Left renal cortex interstitium (tissue), 4 donors: Measurements from ENCODE around the gene BAIAP2L2. TPM values are rescaled to one million over a fixed set of nuclear protein-coding genes. Genes with fewer than 3 reads are reported as not detected.
"Not testable (repeated sequence)": the region's sequence is repeated elsewhere in the genome, so short reads cannot be mapped to it uniquely, and the experiment has no call there.

Experiments
- DNase-seq, 4 donors: peaks; one replicate each; pipeline ENCODE4 v3.0.0-alpha.2; 2013; ENCODE audit warnings: low read depth in 4 of 4, low spot score in 2 of 4, missing footprints in 1 of 4
- polyA plus RNA-seq, 4 donors: library from polyadenylated mRNA; unstranded; fragments of 120-200 nt; gene quantifications; one replicate each; pipeline ENCODE4 v1.2.1, GENCODE V29; 2013; ENCODE audit not compliant: insufficient read length in 4 of 4

Gene BAIAP2L2, protein sequence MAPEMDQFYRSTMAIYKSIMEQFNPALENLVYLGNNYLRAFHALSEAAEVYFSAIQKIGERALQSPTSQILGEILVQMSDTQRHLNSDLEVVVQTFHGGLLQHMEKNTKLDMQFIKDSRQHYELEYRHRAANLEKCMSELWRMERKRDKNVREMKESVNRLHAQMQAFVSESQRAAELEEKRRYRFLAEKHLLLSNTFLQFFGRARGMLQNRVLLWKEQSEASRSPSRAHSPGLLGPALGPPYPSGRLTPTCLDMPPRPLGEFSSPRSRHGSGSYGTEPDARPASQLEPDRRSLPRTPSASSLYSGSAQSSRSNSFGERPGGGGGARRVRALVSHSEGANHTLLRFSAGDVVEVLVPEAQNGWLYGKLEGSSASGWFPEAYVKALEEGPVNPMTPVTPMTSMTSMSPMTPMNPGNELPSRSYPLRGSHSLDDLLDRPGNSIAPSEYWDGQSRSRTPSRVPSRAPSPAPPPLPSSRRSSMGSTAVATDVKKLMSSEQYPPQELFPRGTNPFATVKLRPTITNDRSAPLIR
- polyA plus RNA-seq: 10 to 100 TPM in 1 of 4 donors, 1 to 10 TPM in 3; 4.9 to 11.1 (median 6.8) TPM

DNA sequence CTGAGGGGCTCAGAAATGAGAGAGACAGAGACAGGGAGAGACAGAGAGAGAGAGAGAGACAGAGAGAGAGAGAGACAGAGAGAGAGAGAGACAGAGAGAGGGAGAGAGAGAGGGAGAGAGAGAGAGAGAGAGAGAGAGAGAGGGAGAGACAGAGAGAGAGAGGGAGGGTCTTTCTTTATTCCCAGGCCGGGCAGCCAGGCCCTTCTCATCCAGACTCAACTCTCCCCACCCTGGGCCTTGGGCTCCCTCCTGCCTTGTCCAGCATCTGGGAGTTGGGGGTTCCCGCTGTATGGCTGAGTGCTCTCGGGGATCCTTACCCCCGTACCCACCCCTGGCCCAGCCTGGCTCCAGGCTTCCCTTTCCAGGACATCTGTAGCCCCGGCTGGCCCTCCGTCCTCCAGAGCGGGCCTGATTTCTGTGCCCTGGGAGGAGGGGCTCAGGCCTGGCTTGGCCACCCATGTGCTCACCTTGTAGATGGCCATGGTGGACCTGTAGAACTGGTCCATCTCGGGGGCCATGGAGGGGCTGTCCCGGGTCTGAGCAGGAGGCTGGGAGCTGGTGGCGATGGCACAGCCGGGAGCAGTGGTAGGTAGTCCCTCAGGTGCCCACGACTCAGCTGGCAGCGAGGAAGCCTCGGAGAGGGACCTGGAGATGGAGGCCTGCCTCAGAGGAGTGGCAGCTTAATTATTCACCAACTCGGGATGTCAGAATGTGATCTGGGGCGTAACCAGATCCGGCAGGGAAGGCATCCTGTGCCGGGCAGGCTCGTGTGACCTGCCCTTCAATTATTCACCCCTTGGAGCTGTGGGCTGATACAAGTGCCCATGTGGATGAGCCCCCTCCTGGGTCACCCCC, at the start of gene BAIAP2L2:
TSS of gene BAIAP2L2 (minus strand) at position 677 of the 855 bp plus-strand sequence. CDS start at position 518, 159 bp downstream.
- DNase-seq: peak in 1 of 4 donors; percentile 55

DNA sequence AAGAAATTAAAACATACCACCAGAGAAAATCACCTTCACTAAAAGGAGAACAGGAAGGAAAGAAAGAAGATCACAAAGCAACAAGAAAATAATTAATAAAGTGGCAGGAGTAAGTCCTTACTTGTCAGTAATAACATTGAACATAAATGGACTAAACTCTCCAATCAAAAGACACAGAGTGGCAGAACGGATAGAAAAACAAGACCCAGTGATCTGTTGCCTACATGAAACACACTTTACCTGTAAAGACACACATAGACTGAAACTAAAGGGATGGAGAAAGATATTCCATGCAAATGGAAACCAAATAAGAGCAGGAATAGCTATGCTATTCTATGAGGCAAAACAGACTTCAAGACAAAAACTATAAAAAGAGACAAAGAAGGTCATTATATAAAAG, 45.2 kb upstream of the BAIAP2L2 start:
- DNase-seq: no peak

DNA sequence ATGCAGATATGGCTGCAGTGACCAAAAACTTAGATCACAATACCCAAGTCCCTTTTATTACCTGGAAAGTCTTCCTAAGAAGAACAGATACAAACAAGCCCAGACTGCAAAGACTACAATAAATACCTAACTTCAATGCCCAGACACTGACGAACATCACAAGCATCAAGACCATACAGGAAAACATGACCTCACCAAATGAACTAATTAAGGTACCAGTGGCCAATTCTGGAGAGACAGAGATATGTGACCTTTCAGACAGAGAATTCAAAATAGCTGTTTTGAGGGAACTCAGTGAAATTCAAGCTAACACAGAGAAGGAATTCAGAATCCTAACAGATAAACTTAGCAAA, 44.1 kb upstream of the BAIAP2L2 start:
- DNase-seq: not testable (repeated sequence)

DNA sequence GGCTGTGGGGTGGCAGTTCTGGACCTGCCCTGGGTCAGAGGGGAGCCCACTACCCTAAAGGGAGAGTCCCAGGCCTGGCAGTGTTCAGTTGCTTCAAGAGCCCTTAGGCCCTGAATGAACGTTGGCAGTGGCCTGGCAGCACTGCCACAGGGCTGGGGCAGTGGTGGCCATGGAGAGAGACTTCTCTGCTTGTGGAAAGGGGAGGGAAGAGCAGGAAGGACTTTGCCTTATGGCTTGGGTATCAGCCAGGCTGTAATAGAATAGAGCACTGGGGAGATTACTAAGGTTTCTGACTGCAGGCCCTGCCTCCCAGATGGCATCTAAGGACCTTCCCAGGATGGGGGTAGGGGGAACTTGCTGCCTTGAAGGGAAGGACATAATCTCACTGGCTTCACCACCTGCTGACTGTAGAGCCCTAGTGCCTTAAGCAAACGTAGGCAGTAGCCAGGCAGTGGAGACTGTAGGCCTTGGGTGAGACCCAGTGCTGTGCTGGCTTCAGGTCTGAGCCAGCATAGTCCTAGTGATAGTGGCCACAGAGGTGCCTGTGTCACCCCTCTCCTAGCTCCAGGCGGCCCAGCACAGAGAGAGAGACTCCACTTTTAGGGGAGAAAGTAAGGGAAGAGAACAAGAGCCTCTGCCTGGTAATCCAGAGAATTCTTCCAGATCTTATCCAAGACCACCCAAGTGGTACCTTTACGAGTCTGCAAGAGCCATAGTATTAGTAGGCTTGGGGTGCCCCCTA, 43.5 kb upstream of the BAIAP2L2 start:
- no peak for DNase-seq

DNA sequence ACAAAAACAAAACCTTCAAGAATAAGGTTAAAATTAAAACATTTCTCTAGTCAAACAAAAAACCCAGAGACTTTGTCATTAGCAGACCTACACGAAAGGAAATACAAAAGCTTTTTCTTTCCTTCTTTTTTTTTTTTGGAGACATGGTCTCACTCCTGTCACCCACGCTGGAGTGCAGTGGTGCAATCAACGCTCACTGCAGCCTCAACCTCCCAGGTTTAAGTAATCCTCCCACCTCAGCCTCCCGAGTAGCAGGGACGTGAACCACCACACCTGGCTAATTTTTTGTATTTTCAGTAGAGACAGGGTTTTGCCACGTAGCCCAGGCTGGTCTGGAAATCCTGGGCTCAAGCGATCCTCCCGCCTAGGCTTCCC, 40.6 kb upstream of the BAIAP2L2 start:
- no peak for DNase-seq

DNA sequence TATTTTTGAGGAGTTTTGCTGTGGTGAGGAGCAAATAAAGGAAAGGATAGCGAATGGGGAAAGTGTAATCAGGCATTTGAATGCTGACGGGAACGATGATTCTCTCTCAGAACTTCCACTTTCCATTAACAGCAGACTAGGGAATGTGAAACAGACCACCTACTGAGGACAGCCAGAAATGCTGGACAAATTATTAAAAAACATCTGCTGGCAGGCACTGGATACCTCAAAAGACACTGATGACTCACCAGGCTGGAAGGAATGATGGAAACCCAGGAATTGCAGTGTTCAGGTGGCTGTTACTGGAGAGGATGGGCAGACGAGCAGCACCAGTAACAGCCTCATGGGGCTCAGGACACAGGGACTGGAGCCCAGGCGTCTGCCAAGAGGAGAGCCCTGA, 37.8 kb upstream of the BAIAP2L2 start:
- no peak for DNase-seq

DNA sequence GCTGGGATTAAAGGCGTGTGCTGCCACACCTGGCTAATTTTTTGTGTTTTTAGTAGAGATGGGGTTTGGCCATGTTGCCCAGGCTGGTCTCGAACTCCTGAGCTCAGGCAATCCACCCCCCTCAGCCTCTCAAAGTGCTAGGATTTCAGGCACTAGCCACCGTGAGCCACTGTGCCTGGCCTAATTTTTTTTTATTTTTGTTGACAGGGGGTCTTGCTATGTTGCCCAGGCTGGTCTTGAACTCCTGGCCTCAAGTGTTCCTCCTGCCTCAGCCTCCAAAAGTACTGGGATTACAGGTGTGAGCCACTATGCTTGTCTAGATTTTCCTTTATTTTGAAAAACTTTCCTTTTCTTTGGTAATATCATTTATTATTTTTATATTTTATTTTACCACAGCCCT, 35.7 kb upstream of the BAIAP2L2 start:
- not testable (repeated sequence) for DNase-seq

DNA sequence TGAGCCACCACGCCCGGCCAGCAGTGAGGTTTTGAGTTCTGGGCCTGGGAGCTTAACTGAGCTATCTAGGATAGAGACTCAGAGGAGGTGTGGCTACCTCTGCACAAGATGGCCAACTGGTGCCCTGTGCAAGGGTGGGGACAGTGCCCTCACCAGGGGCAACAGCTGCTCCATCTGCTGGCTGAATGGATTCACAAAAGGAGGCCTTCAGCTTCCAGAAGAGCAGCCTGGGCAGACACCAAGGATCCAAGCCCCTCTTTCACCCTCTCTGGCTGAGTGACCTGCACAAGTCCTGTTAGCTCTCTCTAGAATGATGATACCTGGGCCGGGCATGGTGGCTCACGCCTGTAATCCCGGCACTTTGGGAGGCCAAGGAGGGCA, 33.5 kb upstream of the BAIAP2L2 start:
- no peak for DNase-seq

DNA sequence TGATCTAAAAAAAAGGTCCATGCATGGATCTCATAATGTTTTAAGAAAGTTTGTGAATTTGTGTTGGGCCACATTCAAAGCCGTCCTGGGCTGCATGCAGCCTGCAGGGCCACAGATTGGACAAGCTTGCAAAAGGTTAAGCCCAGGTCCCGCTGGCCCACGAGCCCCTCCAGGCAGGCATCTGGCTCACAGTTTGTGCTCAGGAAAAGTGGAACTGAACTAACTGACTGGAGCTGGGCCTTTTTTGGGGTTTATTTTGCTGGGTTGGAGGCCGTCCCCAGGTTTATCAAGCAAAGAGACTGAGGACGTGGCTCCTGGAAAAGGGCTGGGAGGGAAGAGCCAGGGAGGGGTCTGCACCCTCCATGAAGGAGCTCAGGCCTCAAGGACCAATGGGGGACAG, 32.1 kb upstream of the BAIAP2L2 start:
- DNase-seq: no peak

DNA sequence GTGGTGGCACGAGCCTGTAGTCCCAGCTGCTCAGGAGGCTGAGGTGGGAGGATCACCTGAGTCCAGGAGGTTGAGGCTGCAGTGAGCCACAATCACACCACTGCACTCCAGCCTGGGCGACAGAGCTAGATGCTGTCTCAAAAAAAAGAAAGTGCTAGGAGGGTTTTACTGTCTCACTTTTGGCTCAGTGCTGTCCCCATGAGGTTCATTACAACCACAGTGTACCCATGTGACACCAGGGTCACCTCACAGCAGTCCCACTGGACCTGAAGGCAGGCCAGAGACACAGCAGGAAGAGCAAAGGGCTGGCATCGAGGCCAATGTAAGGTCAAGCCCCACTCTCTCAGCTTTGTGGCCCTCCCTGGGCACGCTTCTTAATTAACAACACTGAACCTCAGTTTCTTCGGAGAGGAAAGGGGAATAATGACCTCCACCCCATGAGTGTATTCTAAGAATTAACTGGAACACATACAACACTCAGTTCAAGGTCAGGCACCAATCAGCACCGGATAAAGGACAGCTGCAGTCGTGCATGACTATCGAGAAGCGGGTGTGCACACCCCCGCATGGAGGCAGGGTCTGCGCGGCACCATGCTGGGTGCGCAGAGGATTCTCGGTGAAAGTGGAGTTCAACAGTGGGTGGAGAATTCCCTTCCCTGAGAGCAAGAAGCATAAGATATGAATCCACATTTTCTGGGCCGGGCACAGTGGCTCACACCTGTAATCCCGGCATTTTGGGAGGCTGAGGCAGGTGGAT, 30.9 kb upstream of the BAIAP2L2 start:
- no peak for DNase-seq

DNA sequence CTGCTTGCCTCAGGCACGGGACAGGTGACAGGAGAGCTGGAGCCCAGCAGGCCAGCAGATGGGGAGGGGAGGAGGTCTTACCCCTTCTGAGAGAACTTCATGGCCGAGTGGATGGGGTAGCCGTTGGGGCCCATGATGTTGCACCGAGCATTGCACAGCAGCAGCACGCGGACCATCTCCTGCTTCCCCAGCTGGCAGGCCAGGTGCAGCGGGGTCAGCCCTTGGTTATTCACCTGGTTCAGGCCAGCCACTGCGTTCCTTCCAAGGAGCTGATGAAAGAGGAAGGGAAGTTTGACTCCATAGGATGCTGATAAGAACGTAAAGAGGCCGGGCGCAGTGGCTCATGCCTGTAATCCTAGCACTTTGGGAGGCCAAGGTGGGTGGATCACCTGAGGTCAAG, 29.4 kb upstream of the BAIAP2L2 start:
- DNase-seq: no peak

DNA sequence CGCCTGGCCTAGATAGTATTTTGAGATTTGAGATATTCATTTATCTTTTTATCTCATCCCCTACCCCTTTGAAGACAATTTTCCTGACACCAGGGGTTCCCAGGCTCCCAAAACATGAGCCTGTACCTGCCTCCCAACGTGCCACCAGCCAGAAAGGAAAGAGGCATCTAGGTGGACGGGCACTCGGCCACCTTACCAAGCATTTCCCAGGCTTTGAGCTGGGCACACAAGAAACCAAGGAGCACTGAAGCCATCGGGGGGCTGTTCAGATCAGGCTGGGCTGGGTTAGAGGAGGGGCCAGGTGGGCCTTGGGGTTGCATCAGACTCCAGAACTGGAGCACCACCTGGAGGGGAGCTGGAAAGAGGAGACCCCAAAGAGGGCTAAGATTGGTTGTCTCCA, 28.5 kb upstream of the BAIAP2L2 start:
- no peak for DNase-seq

DNA sequence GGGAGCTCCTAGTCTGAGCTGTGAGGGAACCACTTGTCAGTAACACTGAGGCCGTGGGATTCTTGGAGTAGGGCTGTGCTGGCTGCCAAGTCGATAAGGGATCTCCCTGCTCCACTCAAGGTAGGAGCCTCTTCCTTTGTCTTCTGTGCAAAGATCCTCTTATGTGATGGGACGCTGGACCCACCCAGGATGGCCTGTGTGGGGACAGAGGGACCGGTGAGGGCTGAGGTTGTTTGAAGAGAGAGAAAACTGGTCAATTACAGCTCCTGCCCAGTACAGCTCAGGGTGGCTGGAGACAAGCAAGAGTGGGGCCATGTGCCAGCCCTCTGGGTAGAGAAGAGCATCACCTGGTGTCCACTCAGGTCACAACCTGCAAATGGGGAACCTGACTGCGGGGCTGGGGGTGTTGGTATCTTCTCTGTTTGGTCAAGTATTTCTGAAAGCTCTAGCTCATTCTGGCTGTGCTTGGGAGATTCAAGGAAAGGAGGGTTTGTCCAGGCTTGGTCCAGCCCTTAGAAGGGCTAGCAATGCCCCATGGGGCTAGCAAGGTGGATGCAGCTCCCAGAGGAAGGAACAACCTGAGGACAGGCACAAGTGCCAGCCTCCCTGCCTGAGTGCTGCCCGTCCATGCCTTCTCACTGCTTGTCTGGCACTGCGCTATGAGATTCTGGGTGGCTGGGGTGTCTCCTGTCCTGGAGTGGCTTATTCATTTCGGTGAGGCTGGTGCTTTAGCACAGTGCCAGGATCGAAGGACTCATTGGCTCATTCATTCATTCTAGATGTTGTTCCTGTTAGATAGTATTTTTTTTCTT, 27.6 kb upstream of the BAIAP2L2 start:
- no peak for DNase-seq

DNA sequence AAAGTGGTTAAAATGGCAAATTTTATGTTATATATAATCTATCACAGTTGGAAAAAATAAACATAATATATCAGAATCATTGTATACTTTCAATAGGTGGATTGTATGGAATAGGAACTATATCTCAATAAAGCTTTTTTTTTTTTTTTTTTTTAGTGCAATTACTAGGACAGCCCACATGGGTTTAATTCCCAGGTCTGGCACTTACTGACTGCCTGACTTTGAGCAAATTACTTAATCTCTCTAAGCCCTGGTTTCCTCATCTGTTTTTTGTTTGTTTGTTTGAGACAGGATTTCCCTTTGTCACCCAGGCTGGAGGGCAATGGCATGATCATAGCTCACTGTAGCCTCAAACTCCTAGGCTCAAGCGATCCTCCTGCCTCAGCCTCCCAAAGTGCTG, 26.1 kb upstream of the BAIAP2L2 start:
- DNase-seq: no peak

DNA sequence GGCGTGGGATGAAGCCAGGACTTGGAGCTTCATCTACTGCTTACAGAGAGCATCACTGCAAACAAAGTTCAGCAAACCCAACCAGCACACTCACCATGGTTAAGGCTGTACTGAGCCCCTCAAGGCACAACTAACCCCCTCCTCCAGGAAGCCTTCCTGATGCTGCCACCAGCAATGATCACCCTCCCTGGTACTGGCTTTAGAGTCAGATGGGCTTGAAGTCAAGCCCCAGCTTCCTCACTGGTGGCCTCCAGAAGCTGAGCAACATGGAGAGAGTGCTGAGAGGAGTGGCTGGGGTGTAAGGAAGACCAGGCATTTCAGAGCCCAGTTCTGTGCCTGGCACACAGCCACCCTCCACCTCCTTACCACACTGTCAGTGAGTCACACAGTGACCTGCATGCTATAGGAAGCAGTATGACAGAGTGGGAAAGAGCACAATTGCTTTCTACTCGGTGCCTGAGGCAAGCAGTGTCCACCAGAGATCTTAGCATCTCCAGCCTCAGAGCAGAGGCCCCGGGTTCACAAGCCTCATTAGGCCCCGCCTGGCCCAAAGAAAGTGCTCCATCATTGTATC, 24.7 kb upstream of the BAIAP2L2 start:
- DNase-seq: no peak

DNA sequence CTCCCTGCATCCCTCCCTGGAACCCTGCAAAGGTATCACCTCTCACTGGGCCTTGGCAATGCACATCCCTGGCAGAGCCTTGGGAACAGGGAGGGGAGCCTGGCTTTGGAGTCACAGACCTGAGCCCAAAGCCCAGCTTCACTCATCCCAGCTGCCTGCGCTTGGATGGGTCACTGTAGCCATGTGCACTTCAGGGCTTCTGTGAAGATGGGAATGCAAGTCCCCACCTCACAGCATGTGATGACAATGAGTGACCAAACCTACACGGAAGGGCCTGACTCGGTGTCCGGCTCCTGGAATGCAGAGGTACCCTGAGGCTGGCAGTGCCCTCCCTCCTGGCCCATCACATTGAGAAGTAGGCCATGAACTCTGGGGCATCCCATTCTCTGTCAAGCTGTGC, 22.8 kb upstream of the BAIAP2L2 start:
- no peak for DNase-seq

DNA sequence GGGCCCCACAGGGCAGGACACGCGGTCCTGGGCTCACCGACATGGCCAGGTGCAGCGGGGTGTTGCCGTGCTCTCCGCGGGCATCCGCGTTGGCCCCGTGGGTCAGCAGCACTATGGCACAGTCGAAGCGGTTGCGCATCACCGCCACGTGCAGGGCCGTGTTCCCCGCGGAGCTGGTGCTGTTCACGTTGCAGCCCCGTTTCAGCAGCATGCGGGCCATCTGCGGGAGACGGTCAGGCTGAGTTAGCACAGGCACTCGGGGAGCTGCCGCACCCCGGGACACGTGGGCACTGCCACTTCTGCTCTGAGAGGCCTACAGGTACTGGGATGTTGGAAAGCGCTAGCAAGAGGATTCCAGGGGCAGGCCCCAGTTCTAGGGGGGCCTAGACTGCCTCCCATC, 22.3 kb upstream of the BAIAP2L2 start:
- no peak for DNase-seq

DNA sequence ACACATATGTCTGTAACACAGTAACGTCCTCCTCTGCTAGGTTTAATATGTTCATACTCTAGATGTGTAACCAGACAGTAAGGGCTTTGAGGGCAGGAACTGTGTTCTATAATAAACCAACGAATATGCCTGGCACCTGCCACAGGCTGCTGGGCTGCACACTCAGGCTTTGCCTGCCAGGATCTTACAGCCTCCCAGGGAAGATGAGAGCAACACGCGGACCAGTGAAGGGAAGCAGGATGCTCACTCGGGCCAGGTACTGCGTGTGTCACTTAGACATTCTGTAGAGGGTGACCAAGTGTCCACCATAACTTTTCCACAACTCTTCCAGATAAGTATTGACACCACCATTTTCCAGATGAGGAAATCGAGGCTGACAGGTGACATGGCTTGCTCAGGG, 21.7 kb upstream of the BAIAP2L2 start:
- DNase-seq: no peak

DNA sequence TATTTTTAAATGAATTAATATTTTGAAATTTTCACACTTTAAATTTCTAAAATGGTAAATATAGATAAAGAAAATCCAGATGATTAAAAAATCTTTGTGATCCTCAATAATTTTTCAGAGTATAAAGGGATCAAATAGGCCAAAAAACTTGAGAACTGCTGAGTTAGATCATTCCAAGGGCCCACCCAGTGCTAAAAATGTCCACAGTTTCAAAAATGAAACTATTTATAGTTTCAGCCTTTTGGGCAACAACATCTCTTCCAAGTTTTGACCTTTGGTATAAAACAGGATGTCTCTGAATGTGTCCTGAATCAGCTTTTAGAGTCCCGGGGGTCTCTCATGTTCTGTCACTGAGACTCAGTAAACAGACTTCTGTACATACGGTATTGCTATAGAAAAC, 20.9 kb upstream of the BAIAP2L2 start:
- DNase-seq: no peak
